ENCODE results near the gene MSH5.
A peak's percentile ranks its signal among the peaks of the same experiment; 100 is the strongest.

Gene MSH5

GRCh38 chr6:31729979-31730630 lies 9.7 kb upstream of the MSH5 start:
- DNase-seq = peak; percentile 76 to 78

- DNase-seq = no peak
These were observed 9.1 kb upstream of the MSH5 start for GRCh38 chr6:31730631-31731086.

GRCh38 chr6:31732029-31732428 lies 7.8 kb upstream of the MSH5 start:
- no peak for DNase-seq

GRCh38 chr6:31733734-31734133 lies 6.1 kb upstream of the MSH5 start:
- no peak for DNase-seq

GRCh38 chr6:31734247-31734820 lies 5.5 kb upstream of the MSH5 start:
- no peak for DNase-seq

GRCh38 chr6:31734821-31735406 lies 4.9 kb upstream of the MSH5 start:
- peak; percentile 79 to 82 for DNase-seq

GRCh38 chr6:31736021-31736767 lies 3.6 kb upstream of the MSH5 start, which contains the start of gene CLIC1:
Gene CLIC1 (minus strand): TSS chr6:31736530. CDS start chr6:31736300, 230 bp downstream.
- peak; percentile 78 to 83 for DNase-seq

GRCh38 chr6:31736768-31737314 lies 3.0 kb upstream of the MSH5 start:
- no peak for DNase-seq

GRCh38 chr6:31737315-31737990 lies 2.4 kb upstream of the MSH5 start:
- peak; percentile 13 to 34 for DNase-seq

- peak; percentile 79 to 82 for DNase-seq
These were observed 1.5 kb upstream of the MSH5 start for GRCh38 chr6:31737991-31738979.

GRCh38 chr6:31740397-31741223 lies 805 bp downstream of the MSH5 start:
- peak in 1 of 2 donors; percentile 32 for DNase-seq

- DNase-seq = no peak
These were observed 2.0 kb downstream of the MSH5 start for GRCh38 chr6:31741815-31742214.

- no peak for DNase-seq
These were observed 3.1 kb downstream of the MSH5 start for GRCh38 chr6:31742894-31743293.

GRCh38 chr6:31744422-31744821 lies 4.6 kb downstream of the MSH5 start:
- no peak for DNase-seq

GRCh38 chr6:31749301-31750036 lies 9.7 kb downstream of the MSH5 start:
- no peak for DNase-seq

- no peak for DNase-seq
These were observed 10.7 kb downstream of the MSH5 start for GRCh38 chr6:31750411-31751022.

GRCh38 chr6:31752739-31753319 lies 13.0 kb downstream of the MSH5 start:
- no peak for DNase-seq

- no peak for DNase-seq
These were observed 18.5 kb downstream of the MSH5 start for GRCh38 chr6:31758281-31758680.

- DNase-seq = no peak
These were observed 21.0 kb downstream of the MSH5 start for GRCh38 chr6:31760790-31761189.

Data from CD4-positive, alpha-beta T cell treated with Interleukin-1 beta for 1 hour (primary cell).